Kidney capillary endothelial cell (primary cell): ENCODE results near the gene MRTFA.
"Not testable (repeated sequence)": the region's sequence is repeated elsewhere in the genome, so short reads cannot be mapped to it uniquely, and the experiment has no call there.

Source experiments
- DNase-seq: peaks from one replicate; pipeline ENCODE4 v3.0.0-alpha.2; 2018; ENCODE audit warnings: low spot score

The MRTFA gene

GRCh38 chr22:40659166-40659565 lies 22.6 kb upstream of the MRTFA start:
- DNase-seq: no peak

- DNase-seq: not testable (repeated sequence)
Measured at GRCh38 chr22:40656651-40657050, 20.1 kb upstream of the MRTFA start.

GRCh38 chr22:40655941-40656340 lies 19.4 kb upstream of the MRTFA start:
- not testable (repeated sequence) for DNase-seq

GRCh38 chr22:40654522-40655167 lies 18.1 kb upstream of the MRTFA start:
- DNase-seq: no peak

- no peak for DNase-seq
Measured at GRCh38 chr22:40653361-40653760, 16.8 kb upstream of the MRTFA start.

GRCh38 chr22:40651563-40652501 lies 15.3 kb upstream of the MRTFA start:
- peak; percentile 99 for DNase-seq

- DNase-seq: no peak
Measured at GRCh38 chr22:40651057-40651456, 14.5 kb upstream of the MRTFA start.

GRCh38 chr22:40648386-40648785 lies 11.9 kb upstream of the MRTFA start:
- no peak for DNase-seq

GRCh38 chr22:40645579-40646197 lies 9.2 kb upstream of the MRTFA start:
- DNase-seq: no peak

- DNase-seq: no peak
Measured at GRCh38 chr22:40642316-40642715, 5.8 kb upstream of the MRTFA start.

GRCh38 chr22:40641269-40641668 lies 4.8 kb upstream of the MRTFA start:
- no peak for DNase-seq

GRCh38 chr22:40638261-40638660 lies 1.7 kb upstream of the MRTFA start:
- no peak for DNase-seq

GRCh38 chr22:40637183-40638150 lies 948 bp upstream of the MRTFA start:
- no peak for DNase-seq

- DNase-seq: no peak
Measured at GRCh38 chr22:40635940-40636379, 559 bp downstream of the MRTFA start.

- no peak for DNase-seq
Measured at GRCh38 chr22:40635043-40635939, 1.2 kb downstream of the MRTFA start.

- DNase-seq: no peak
Measured at GRCh38 chr22:40634119-40634903, 2.2 kb downstream of the MRTFA start.

- DNase-seq: no peak
Measured at GRCh38 chr22:40633036-40633435, 3.5 kb downstream of the MRTFA start.

- DNase-seq: no peak
Measured at GRCh38 chr22:40631925-40632324, 4.6 kb downstream of the MRTFA start.

GRCh38 chr22:40628354-40629042 lies 8.0 kb downstream of the MRTFA start:
- DNase-seq: no peak
